ENCODE results near the gene DCDC2.
A peak's percentile ranks its signal among the peaks of the same experiment; 100 is the strongest.
"Not testable (repeated sequence)": the region's sequence is repeated elsewhere in the genome, so short reads cannot be mapped to it uniquely, and the experiment has no call there.

Gene DCDC2

DNA sequence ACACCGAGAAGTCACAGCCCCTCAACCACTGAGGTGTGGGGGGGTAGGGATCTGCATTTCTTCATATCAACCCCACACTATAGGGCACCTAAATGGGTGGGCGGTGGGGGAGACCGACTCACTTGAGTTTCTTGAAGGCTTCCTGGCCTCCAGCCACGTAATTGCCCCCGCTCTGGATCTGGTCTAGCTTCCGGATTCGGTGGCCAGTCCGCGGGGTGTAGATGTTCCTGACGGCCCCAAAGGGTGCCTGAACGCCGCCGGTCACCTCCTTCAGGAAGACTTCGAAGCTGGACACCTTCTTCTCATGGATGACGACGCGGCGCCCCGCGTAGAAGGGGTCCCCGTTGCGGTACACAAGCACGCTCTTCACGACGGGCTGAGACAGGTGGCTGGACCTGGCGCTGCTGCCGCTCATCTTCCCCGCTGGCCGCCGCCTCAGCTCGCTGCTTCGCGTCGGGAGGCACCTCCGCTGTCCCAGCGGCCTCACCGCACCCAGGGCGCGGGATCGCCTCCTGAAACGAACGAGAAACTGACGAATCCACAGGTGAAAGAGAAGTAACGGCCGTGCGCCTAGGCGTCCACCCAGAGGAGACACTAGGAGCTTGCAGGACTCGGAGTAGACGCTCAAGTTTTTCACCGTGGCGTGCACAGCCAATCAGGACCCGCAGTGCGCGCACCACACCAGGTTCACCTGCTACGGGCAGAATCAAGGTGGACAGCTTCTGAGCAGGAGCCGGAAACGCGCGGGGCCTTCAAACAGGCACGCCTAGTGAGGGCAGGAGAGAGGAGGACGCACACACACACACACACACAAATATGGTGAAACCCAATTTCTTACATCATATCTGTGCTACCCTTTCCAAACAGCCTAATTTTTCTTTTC is at the start of gene DCDC2:
TSS of gene DCDC2 (minus strand) at position 724 of the 883 bp plus-strand sequence. CDS start at position 415, 309 bp downstream.
- peak; percentile 80 for DNase-seq

DNA sequence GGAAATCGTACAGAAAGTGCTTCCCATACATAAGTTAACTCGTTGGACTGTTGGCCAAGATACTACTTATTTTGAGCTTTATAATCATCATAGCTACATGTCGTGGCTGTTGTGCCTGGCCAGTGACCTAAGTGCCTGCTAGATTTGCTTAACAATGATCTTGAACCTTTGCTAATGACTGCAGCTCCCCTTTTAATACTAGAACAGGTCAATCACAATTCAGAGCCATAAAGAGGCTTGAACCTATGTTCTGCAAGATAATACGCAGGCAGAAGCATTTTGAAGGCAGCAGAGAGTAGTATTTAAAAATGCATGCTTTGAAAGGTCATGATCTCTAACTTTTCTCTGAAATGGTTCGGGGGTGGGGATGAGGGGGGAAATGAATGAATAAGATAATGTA is 47.4 kb upstream of the DCDC2 start:
- DNase-seq, result no peak

DNA sequence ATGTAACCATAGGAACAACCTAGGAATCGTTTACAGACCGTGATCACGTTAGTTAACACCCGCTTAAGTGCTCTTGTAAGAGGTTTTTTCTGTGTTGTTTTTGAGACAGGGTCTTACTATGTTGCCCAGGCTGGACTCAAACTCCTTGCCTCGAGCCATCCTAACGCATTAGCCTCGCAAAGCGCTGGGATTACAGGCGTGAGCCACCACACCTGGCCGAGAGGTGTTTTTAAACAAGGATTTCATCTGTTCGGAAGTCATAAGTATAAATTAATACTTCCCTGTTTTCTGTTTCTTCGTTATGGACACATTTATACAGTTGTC is 45.6 kb upstream of the DCDC2 start:
- DNase-seq, result no peak

DNA sequence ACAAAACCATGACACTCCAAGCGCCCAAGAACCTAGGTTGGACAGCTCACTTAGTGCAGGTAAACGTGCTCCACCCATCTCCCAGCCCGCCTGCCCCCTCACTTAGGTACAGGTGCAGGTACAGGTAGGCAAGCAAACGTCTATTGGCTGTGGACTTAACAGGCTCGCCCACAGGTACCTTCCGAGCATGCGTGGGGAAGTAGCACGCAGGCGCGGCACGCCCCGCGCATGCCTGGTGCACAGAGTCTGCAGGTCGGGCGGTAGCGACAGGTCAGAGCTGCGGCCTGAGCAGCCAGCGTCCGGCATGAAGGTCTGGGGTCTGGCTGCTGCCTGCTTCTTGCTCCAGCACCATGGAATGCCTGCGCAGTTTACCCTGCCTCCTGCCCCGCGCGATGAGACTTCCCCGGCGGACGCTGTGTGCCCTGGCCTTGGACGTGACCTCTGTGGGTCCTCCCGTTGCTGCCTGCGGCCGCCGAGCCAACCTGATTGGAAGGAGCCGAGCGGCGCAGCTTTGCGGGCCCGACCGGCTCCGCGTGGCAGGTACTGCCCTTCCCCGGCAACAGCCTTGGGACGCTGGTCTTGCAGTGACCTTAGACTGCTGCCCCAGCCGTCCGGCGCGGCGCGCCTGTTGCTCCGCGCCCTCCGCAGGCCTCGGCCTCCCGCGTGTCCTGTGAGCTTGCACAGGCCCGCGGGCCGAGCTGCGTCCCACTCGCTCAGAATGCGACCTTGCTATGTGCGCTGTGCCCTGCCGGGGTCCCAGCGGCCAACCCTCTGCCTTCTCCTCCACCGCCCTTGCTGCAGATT is 45.0 kb upstream of the DCDC2 start, which contains the start of gene MRS2:
TSS of gene MRS2 (plus strand) at position 240 of the 804 bp plus-strand sequence. CDS start at position 351, 111 bp downstream.
- DNase-seq, result peak; percentile 98

DNA sequence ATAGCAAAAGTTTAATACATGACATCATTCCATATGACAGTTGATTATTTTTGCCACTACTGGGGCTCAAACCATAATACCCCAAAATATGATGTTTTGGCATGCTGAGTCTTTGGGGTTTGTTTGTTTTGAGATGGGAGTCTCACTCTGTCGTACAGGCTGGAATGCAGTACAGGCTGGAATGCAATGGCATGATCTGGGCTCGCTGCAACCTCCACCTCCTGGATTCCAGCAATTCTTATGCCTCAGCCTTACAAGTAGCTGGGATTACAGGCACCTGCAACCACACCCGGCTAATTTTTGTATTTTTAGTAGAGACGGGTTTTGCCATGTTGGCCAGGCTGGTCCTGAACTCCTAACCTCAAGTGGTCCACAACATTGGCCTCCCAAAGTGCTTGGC is 43.6 kb upstream of the DCDC2 start:
- DNase-seq, result no peak

DNA sequence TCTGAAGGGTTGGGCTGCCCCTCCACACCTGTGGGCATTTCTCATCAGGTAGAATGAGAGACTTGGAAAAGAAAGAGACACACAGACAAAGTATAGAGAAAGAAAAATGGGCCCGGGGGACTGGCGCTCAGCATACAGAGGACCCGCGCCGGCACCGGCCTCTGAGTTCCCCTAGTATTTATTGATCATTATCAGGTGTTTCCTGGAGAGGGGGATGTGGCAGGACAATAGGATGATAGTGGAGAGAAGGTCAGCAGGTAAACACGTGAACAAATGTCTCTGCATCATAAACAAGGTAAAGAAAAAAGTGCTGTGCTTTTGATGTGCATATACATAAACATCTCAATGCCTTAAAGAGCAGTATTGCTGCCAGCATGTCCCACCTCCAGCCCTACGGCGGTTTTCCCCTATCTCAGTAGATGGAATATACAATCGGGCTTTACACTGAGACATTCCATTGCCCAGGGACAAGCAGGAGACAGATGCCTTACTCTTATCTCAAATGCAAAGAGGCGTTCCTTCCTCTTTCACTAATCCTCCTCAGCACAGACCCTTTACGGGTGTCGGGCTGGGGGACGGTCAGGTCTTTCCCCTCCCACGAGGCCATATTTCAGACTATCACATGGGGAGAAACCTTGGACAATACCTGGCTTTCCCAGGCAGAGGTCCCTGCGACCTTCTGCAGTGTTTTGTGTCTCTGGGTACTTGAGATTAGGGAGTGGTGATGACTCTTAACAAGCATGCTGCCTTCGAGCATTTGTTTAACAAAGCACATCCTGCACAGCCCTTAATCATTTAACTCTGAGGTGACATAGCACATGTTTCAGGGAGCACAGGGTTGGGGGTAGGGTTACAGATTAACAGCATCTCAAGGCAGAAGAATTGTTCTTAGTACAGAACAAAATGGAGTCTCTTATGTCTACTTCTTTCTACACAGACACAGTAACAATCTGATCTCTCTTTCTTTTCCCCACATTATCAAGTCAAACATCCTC is 42.5 kb upstream of the DCDC2 start:
- DNase-seq, result not testable (repeated sequence)

DNA sequence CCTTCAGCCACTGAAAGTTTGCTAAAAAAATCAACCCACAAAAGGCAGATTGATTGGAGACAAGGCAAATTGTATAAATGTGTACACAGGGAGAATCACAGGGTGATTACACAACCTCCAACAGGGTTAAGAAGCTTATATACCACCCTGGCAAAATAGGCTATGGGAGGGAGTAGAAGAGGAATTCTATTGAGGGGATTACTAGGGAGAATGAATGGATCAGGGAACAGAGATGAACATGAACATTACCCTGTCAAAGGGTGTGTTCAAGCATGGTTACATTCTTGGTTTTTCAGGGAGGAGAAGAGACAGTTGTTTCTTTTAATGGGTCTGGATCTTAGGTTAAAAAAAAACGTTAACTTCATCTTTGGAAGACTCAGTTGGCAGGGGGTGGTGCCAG is 39.8 kb upstream of the DCDC2 start:
- DNase-seq, result no peak

DNA sequence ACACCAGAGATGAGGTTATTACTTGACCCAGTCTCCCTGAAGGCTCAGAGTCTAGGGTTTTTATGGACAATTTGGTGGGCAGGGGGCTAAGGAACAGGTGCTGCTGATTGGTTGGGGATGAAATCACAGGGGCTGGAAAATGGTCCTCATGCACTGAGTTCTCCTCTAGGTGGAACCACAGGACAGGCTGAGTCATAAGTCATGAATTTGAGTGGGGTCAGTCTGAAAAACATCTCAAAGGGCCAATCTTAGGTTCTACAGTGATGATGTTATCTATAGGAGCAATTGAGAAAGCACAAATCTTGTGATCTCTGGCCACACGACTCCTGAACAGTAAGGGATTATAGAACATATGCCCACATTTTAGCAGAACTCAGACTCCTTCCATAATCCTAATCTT is 39.0 kb upstream of the DCDC2 start:
- no peak for DNase-seq

DNA sequence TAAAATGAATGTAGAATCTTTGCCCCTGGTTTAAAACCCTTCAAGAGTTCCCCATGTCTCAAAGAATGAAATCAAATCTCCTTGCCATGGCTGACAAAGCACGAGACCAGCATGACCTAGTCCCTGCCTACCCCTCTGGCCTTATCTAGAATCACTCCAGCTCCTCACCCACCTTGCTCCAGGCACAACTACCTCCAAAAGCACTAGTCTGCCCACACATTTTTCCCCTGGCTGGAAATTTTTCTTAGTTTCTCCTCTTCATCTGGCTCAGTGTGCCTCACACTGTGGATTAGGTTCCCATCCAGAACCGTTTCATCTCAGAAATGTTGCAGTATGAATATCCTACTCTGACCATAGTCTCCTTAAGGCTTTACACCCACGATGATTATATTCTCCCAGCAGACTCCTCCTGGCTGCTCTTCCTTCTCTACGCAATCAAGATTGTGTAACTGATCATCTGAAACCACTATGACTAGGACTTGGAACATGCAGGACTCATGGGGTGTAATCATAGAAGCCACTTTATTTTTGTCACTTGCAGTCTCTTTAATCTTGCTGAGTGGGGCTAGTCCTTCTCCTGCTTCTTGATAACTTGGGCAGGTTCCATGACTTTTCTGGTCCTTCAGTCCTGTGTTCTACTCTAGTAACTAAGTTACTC is 37.0 kb upstream of the DCDC2 start:
- DNase-seq, result no peak

DNA sequence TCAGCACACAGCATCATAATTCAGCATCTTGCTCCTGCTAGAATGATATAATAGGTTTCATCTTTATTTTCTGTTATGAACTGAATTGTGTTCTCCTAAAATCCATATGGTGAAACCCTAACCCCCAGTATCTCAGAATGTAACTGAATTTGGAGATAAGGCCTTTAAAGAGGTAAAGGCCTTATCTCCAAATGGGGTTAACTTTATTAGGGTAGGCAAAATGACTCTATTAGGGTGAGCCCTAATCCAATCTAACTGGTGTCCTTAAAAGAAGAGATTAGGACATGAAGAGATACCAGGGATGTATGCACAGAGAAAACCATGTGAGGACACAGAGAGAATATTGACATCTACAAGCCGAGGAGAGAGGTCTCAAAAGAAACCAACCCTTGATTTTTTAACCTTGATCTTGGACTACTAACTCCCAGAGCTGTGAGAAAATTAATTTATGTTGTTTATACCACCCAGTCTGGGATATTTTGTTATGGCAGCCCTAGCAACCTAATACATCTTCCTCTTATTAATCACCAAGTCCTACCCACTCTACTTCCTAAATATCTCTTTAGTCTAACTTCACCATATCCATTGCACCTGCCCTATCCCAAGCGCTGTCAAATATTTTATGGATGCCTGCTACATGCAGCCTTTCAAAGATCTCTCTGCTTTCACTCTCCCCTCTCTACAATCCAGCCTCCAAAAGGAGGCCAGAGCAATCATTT is 36.4 kb upstream of the DCDC2 start:
- DNase-seq, result no peak

DNA sequence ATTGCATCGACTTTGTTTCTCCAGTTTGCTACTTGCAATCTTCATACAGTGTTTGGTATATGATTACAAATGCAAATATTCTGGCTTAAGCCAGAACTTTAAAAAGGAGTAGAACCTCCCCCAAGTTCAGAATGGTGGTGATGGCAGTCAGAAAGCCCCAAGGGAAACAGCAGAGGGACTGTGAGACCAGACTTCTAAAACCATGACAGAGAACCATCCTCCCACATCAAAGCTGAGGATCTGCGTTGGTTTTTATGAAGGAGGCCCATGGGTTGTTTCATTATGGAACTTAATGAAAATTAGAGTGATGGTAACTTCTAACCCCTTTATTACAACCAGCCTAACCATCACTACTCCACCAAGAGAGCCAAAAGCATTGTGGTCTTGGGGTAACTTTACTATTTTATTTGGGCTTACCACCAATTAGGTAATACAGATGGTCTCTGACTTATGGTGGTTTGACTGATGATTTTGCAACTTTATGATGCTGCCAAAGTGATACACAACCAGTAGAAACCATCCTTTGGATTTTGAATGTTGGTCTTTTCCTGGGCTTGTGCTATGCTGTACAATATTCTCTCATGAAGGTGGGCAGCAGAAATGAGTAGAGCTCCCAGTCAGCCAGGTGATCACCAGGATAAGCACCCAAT is 34.0 kb upstream of the DCDC2 start:
- DNase-seq, result no peak

DNA sequence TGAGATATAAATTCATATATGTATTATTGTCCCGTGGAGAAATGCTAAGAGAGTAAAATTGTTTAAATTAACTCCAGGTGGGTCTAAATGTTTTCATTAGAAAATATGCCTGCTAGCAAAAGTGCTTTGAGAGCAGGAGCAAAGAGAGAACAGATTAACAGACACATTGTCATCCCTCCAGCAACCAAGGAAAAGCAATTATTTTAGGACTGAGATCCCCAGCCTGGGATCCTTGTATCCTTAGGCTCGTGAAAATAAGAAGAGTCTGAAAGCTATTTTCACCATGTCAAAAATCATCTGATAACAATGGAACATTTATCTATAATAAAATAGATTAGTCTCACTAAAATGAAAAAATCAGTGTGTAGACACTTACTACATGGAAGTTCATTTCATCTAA is 33.3 kb upstream of the DCDC2 start:
- DNase-seq, result no peak

DNA sequence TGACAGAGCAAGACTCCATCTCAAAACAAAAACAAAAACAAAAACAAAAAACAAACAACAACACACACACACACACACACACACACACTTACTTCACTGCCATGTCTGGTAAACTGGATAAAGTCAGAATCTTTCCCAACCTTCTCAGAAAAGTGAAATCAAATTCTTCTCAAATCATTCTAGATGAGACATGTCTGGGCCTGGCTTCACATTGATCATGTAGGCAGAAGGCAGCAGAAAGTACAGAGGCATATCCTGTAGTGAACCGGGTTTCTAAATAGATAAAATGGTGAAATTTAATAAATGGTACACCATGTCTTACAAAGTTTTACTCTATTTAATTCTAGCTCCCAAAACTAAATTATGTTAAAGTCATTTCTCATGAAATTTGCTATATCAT is 30.0 kb upstream of the DCDC2 start:
- no peak for DNase-seq

DNA sequence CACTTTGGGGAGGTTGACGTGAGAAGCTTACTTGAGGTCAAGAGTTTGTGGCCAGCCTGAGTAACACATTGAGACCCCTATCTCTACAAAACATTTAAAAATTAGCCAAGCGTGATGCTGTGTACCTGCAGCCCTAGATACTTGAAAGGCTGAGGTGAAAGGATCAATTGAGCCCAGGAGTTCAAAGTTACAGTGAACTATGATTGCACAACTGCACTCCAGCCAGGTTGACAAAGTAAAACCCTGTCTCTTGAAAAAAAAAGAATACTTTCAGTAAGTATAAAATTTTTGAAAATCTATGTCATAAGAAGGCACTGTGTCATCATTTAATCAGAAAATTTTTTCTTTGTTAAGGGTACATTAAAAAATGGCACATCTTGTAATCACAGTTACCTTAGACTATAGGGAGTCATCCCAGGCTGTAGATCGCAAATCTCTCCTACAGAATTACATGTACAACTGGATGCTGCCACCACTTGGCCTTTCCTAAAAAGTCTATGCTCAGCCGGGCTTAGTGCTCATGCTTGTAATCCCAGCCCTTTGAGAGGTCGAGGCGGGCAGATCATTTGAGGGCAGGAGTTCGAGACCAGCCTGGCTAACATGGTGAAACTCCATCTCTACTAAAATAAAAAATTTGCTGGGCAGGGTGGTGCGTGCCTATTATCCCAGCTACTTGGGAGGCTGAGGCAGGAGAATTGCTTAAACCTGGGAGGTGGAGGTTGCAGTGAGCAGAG is 27.8 kb upstream of the DCDC2 start:
- DNase-seq, result no peak

DNA sequence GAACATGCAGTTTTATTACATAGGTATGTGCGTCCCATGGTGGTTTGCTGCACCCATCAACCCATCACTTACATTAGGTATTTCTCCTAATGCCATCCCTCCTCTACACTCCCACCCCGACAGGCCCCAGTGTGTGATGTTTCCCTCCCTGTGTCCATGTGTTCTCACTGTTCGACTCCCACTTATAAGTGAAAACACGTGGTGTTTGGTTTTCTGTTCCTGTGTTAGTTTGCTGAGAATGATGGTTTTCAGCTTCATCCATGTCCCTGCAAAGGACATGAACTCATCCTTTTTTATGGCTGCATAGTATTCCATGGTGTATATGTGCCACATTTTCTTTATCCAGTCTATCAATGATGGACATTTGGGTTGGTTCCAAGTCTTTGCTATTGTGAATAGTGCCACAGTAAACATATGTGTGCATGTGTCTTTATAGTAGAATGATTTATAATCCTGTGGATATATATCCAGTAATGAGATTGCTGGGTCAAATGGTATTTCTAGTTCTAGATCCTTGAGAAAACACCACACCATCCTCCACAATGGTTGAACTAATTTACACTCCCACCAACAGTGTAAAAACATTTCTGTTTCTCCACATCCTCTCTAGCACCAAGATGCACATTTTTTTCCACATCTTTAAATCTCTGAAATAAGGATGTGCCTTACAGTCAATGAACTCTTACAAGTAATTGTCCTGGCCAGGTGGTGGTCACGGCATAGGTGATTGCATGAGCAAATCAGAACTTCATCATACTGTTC is 26.7 kb upstream of the DCDC2 start:
- DNase-seq, result not testable (repeated sequence)

DNA sequence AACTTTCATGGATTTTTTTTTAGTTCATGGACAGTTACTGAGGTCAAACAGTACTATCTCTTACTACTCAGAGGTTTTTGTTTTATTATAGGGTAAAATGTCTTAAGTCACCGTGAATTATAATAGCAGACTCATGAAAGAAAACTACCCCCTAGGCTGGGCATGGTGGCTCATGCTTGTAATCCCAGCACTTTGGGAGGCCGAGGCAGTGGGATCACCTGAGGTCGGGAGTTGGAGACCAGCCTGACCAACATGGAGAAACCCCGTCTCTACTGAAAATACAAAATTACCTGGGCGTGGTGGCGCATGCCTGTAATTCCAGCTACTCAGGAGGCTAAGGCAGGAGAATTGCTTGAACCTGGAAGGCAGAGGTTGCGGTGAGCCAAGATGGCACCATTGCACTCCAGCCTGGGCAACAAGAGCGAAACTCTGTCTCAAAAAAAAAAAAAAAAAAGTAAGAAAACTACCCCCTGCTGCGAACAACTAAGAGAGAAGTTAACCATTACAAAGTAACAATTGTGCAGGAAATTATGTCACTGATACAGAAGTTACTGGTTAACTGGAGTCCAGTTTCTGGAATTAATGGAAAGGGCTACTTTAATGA is 25.1 kb upstream of the DCDC2 start:
- DNase-seq, result not testable (repeated sequence)

DNA sequence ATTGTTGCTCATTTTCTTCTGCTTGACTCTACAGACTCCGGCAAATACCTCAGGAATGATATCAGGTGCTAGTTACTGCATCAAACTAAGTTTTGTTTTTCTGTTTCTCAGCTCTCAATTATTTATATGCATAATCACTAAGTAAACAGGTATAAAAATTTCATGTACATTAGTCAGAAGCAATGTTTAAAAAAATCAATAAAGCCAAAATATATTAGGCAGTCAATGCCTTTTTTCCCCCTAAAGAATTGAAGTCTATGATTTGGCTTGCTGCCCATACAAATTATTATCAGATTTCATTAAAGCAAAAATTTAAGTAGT is 24.3 kb upstream of the DCDC2 start:
- DNase-seq, result no peak

DNA sequence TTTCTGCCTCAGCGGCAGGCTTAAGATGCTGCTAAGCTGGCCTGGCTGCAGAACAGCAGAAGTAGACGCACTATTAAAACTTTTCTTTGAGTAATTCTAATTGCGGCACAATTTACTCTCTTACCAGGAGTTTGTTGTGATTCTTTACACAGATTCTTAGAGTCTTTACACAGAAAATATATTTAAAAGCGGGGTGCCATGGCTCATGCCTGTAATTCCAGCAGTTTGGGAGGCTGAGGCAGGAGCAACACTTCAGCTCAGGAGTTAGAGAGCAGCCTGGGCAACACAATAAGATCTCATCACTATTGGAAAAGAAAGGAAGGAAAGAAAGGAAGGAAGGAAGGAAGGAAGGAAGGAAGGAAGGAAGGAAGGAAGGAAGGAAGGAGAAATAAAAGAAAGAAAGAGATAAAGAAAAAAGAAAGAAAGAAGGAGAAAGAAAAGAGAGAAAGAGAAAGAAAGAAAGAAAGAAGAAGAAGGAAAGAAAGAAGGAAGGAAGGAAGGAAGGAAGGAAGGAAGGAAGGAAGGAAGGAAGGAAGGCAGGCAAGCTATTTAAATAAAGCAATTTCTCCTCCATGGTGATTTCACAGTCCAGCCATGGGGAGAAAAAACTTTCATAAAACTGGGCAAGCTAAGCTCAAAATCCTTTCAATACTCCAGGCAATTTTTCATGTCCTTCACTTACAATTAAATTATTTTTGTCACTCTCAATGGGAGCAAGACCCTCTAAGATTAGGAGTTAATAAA is 23.8 kb upstream of the DCDC2 start:
- DNase-seq, result no peak

Measured in NCI-H748 treated with DMSO at 0.1 percent for 48 hours (cell line).